GM10248 (cell line): Measurements from ENCODE around the gene ABHD12.

ENCODE experiments used
- CTCF ChIA-PET: fragments of 300-600 bp; sonication (Branson Sonifier 250); formaldehyde crosslinking; extraction: SDS; loops from one replicate; lab custom pipeline; 2021; ENCODE audit warnings: antibody characterized with exemption; lab: Yijun Ruan, JAX
- POLR2A ChIA-PET: fragments of 350-650 bp; sonication (Branson Sonifier 250); formaldehyde crosslinking; extraction: SDS; loops from one replicate; lab custom pipeline; 2020; ENCODE audit warnings: antibody characterized with exemption; lab: Yijun Ruan, JAX
- DNase-seq: peaks from one replicate; pipeline ENCODE4 v3.0.0; 2012; ENCODE audit errors: extremely low spot score
- CTCF ChIP-seq: IDR thresholded peaks from 2 replicates; pipeline ENCODE4 v1.5.1; 2012; ENCODE audit warnings: mild to moderate bottlenecking, low read depth; ENCODE audit errors: extremely low read depth, missing control alignments, control extremely low read depth

Gene ABHD12

GRCh38 chr20:25280574-25281535, 109.8 kb downstream of the ABHD12 start:
- CTCF ChIA-PET, result no interaction called here
- DNase-seq, result no peak
- no peak for TF ChIP-seq CTCF
- POLR2A ChIA-PET, result no interaction called here

- no peak for TF ChIP-seq CTCF
- ChIA-PET CTCF (interaction anchor here (1.3 kb wide), 1 partner anchor 28 kb away, joined by 3 read pairs; no protein-coding TSS in a partner anchor), POLR2A (no interaction called here)
- DNase-seq, result no peak
These were observed 110.5 kb downstream of the ABHD12 start for GRCh38 chr20:25280051-25280573.

DNA sequence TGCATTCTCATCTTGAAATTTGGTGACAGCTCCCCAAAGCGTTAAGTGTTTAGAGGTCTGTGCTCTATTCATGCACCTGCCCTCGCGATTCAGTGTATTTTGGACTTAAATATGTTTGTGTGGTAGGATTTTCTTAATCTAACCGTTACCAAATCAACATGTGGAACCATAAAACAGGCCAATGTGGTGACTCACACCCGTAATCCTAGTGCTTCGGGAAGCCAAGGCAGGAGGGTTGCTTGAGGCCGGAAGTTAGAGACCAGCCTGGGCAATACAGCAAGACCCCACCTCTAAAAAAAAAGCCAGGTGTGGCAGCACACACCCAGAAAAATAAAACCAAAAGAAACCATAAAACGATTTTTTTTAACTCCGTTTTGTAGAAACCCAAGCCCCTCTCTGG, 111.2 kb downstream of the ABHD12 start:
- POLR2A ChIA-PET, result no interaction called here
- CTCF ChIA-PET, result interaction anchor here (1.3 kb wide), 1 partner anchor 28 kb away, joined by 3 read pairs; no protein-coding TSS in a partner anchor

GRCh38 chr20:25278636-25279361, 111.8 kb downstream of the ABHD12 start:
- no peak for TF ChIP-seq CTCF
- no peak for DNase-seq
- POLR2A ChIA-PET, result no interaction called here
- CTCF ChIA-PET, result interaction anchor here (1.3 kb wide), 1 partner anchor 27 kb away, joined by 3 read pairs; no protein-coding TSS in a partner anchor

More for the DNA sequence above, 111.2 kb downstream of the ABHD12 start:
- no peak for TF ChIP-seq CTCF
- DNase-seq, result no peak

- no peak for DNase-seq
- CTCF ChIA-PET, result interaction anchor here (1.1 kb wide), 1 partner anchor 18 kb away, joined by 3 read pairs; no protein-coding TSS in a partner anchor
- POLR2A ChIA-PET, result no interaction called here
- TF ChIP-seq CTCF, result no peak
These were observed 112.6 kb downstream of the ABHD12 start for GRCh38 chr20:25277941-25278521.
